ENCODE results near the gene B3GAT3.
A peak's percentile ranks its signal among the peaks of the same experiment; 100 is the strongest.
"Not testable (repeated sequence)": the region's sequence is repeated elsewhere in the genome, so short reads cannot be mapped to it uniquely, and the experiment has no call there.

Gene B3GAT3

GRCh38 chr11:62575156-62575555 is 46.6 kb downstream of the B3GAT3 start:
- no peak for DNase-seq

- DNase-seq, result no peak
These were observed 47.3 kb downstream of the B3GAT3 start for GRCh38 chr11:62574363-62575071.

GRCh38 chr11:62573592-62574362 is 48.0 kb downstream of the B3GAT3 start, which contains the start of gene EEF1G:
Gene EEF1G (minus strand): TSS chr11:62573891. CDS start chr11:62573842, 49 bp downstream.
- peak; percentile 100 for DNase-seq

DNA sequence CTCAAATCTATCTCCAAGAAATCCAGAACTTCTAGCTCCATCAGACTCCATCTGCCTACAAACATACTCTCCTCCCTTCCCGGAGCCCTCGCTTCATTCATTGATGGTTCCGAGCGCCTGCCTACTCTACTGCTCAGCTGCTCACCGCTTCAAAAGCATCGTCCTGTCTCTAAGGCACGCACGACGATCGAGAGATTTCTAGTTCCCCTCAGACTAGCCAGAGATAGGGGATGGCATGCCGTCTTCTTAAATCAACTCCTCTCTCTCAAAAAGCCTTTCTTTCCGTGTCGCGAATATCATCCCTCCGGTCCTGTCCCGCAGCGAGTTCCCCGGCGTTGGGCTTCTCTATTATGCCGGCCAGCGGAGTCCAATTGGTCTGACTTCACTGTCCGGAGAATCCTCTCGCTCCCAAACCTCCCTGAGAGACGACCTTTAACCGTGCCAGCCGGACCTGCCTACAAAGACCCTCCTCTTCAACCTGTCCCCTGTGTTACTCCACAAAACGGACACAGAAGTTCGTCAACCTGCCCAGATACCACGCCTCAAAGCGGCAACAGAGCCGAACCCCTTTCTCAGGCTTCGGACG is 48.7 kb downstream of the B3GAT3 start:
- peak; percentile 42 for DNase-seq

- no peak for DNase-seq
These were observed 49.4 kb downstream of the B3GAT3 start for GRCh38 chr11:62572431-62572830.

DNA sequence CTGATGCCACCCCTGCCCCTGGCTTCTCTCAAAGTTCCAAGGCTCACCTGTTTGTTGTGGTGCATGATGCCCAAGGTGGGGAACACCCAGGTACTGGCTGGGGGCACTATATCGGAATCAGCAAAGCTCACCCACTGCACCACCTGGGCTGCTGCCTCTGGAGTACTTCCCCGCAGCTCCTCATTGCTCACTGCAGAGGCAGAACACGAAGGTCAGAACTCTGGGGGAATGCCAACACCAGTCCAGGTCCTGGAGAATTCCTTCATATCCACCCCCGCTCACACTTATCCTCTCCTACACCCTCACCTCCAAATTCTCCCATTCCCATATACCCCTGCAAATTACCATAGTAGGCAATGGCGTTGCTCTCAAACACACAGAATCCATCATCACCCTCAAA is 50.3 kb downstream of the B3GAT3 start:
- DNase-seq, result not testable (repeated sequence)

GRCh38 chr11:62570903-62571302 is 50.9 kb downstream of the B3GAT3 start:
- not testable (repeated sequence) for DNase-seq

DNA sequence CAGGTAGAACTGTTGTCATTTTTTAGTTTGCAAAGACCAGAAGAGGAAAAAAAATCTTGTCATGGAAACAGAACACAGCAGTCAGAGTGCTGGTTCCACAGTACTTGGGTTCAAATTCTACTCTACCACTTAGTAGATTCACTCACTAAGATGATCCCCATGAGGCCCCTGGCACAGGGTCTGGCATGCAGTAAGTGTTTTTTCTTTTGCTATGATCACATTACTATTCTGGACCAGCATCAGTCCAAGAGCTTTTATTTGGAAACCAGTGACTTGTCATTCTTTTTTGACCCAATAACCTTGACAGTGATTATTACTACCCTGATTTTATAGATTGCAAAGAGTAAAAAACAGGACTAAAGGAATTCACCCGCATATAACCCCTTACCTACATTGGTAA is 52.2 kb downstream of the B3GAT3 start:
- no peak for DNase-seq

GRCh38 chr11:62567018-62567633 is 54.7 kb downstream of the B3GAT3 start:
- DNase-seq, result no peak

- no peak for DNase-seq
These were observed 55.5 kb downstream of the B3GAT3 start for GRCh38 chr11:62566247-62566646.

Data from CD4-positive, alpha-beta T cell treated with Interleukin-21 for 1 hour (primary cell).